Right lobe of liver (tissue), 6 donors: ENCODE results near the gene LCE1A. TPM values are rescaled to one million over a fixed set of nuclear protein-coding genes. Genes with fewer than 3 reads are reported as not detected.
A peak's percentile ranks its signal among the peaks of the same experiment; 100 is the strongest.

Experiments
- ATAC-seq, 4 donors: fragments of 200-7000 bp; cut with Tn5 transposase; one replicate each; pipeline ENCODE4 v1.9.1; 2020; ENCODE audit warnings: mild to moderate bottlenecking in 4 of 4, moderate library complexity in 4 of 4
- DNase-seq, 3 donors: peaks; one replicate each; pipeline ENCODE4 v3.0.0-alpha.2; 2020
- H3K27ac ChIP-seq, 3 donors: fragments of 200-600 bp; one replicate each; pipeline ENCODE4 v1.8.0; 2022
- H3K27me3 ChIP-seq, 2 donors: fragments of 200-600 bp; one replicate each; pipeline ENCODE4 v1.8.0; 2022
- H3K36me3 ChIP-seq, 4 donors: fragments of 200-600 bp; sonication (generic) in 1 of 4; one replicate each; pipeline versions ENCODE4 v1.5.1 to v1.8.0; 2017 to 2022; ENCODE audit warnings: control low read depth in 1 of 4
- H3K4me1 ChIP-seq, 4 donors: fragments of 200-600 bp; sonication (generic) in 1 of 4; one replicate each; pipeline versions ENCODE4 v1.5.1 to v1.8.0; 2017 to 2022; ENCODE audit warnings: control low read depth in 1 of 4
- H3K4me3 ChIP-seq, 3 donors: fragments of 200-600 bp; one replicate each; pipeline ENCODE4 v1.8.0; 2022
- H3K9me3 ChIP-seq, 4 donors: fragments of 200-600 bp; sonication (generic) in 1 of 4; one replicate each; pipeline versions ENCODE4 v1.5.1 to v1.8.0; 2017 to 2022; ENCODE audit warnings: control low read depth in 1 of 4
- CTCF ChIP-seq, 4 donors: fragments of 200-600 bp in 3 of 4; fragments of 450-650 bp in 1 of 4; IDR thresholded peaks; one replicate each; pipeline versions ENCODE4 v1.5.1 to v1.8.0; 2016 to 2022; ENCODE audit warnings: antibody characterized with exemption in 4 of 4, mild to moderate bottlenecking in 2 of 4
- POLR2A ChIP-seq: fragments of 450-650 bp; IDR thresholded peaks from one replicate; pipeline ENCODE4 v1.6.1; 2017; ENCODE audit warnings: antibody characterized with exemption, mild to moderate bottlenecking
- WGBS: methylation state at CpG from one replicate; pipeline ENCODE4 v1.1.6; 2018; ENCODE audit warnings: low coverage, low lambda C conversion rate; ENCODE audit not compliant: insufficient coverage; ENCODE audit errors: missing lambda C conversion rate; 5-methylcytosine and 5-hydroxymethylcytosine counted together
- intact Hi-C, 2 donors: fragments of 100-400 bp; cut with DNase I; formaldehyde crosslinking; loops; one replicate each; pipeline versions ENCODE4 v1.11.2 to v1.14.1; 2022
- long read RNA-seq: library from polyadenylated mRNA; unstranded; transcript quantifications from one replicate; pipeline ENCODE4 v2.0.0, GENCODE V29; 2019
- total RNA-seq, 6 experiments: library from RNA; depleted of rRNA in 2 of 6; stranded (reverse); fragments of >200 nt in 2 of 6; fragmentation: NEBNext Ultra II Directional in 3 of 6; extraction: Animal tissue kit (Norgen Biotek cat#: 25700) in 3 of 6; gene quantifications; one replicate each; pipeline versions ENCODE4 v1.1.0 to v1.2.4, GENCODE V29; 2016 to 2023
- donor health status: DM: no; HTN: yes; CAD: no.
- donor health status: DM: no; HTN: no; CAD: no.
- donor health status: DM: no; HTN: no; CAD: no.
- donor health status: DM: no; HTN: yes; CAD: no.
- donor health status: DM: no; HTN: yes; CAD: no.

LCE1A gene
- not detected for total RNA-seq
- long read RNA-seq, result 0 reads

- TF ChIP-seq CTCF (IDR thresholded peaks at IDR 0.05), result no peak
- no peak for TF ChIP-seq POLR2A
- Histone ChIP-seq H3K4me1 (no peaks in the 10 kb centered on the region), H3K9me3 (no peaks in the 10 kb centered on the region), H3K4me3 (no peak within 1 kb of the TSS), H3K36me3 (no peaks in the 10 kb centered on the region), H3K27ac (no peak within 1 kb of the TSS), H3K27me3 (peaks cover 0 to 6% of the 10 kb centered on the region in 2 donors)
- ATAC-seq (no peak), DNase-seq (no peak)
- 40% methylated on average over 1 of the region's 2 CpGs for WGBS
- intact Hi-C loops, result no loop called here
These were observed at the start of gene LCE1A for GRCh38 chr1:152827173-152827572. Gene LCE1A (plus strand): TSS chr1:152827473. CDS start chr1:152827473, 0 bp downstream.

GRCh38 chr1:152777510-152778137 is 49.6 kb upstream of the LCE1A start:
- no peak for DNase-seq
- H3K9me3 ChIP-seq, result no peaks in the 10 kb centered on the region
- H3K27me3 ChIP-seq, result no peaks in the 10 kb centered on the region
- intact Hi-C loops, result no loop called here
- no peak for ATAC-seq
- H3K4me3 ChIP-seq, result no peak overlapping the region
- 17% methylated on average over 3 of the region's 4 CpGs for WGBS
- no peak overlapping the region for H3K27ac ChIP-seq
- TF ChIP-seq CTCF (IDR thresholded peaks at IDR 0.05) (peak in 1 of 4 donors; percentile 13), POLR2A (no peak)
- no peaks in the 10 kb centered on the region for H3K4me1 ChIP-seq
- H3K36me3 ChIP-seq, result no peaks in the 10 kb centered on the region

GRCh38 chr1:152783095-152783494 is 44.2 kb upstream of the LCE1A start:
- H3K9me3 ChIP-seq, result no peaks in the 10 kb centered on the region
- intact Hi-C loops, result no loop called here
- TF ChIP-seq POLR2A (no peak), CTCF (IDR thresholded peaks at IDR 0.05) (no peak)
- WGBS, result 33% methylated on average over 2 of the region's 2 CpGs
- no peaks in the 10 kb centered on the region for H3K27me3 ChIP-seq
- DNase-seq (no peak), ATAC-seq (no peak)
- no peaks in the 10 kb centered on the region for H3K4me1 ChIP-seq
- H3K27ac ChIP-seq, result no peak overlapping the region
- H3K36me3 ChIP-seq, result no peaks in the 10 kb centered on the region
- H3K4me3 ChIP-seq, result no peak overlapping the region

GRCh38 chr1:152786077-152786476 is 41.2 kb upstream of the LCE1A start, which contains the start of gene LCE1E:
Gene LCE1E (plus strand): TSS chr1:152786257. CDS start chr1:152787300, 1,043 bp downstream.
- ATAC-seq, result no peak

More at GRCh38 chr1:152786077-152786476, 41.2 kb upstream of the LCE1A start, which contains the start of gene LCE1E:
- 27% methylated on average over 2 of the region's 2 CpGs for WGBS
- intact Hi-C loops, result no loop called here
- no peak within 1 kb of the TSS for H3K27ac ChIP-seq
- H3K9me3 ChIP-seq, result no peaks in the 10 kb centered on the region
- H3K4me3 ChIP-seq, result no peak within 1 kb of the TSS
- H3K36me3 ChIP-seq, result no peaks in the 10 kb centered on the region
- DNase-seq, result no peak
- no peaks in the 10 kb centered on the region for H3K27me3 ChIP-seq
- no peak for TF ChIP-seq CTCF (IDR thresholded peaks at IDR 0.05)
- no peaks in the 10 kb centered on the region for H3K4me1 ChIP-seq
